GM12878 (cell line): ENCODE data around the gene GPRC5B. TPM values are rescaled to one million over a fixed set of nuclear protein-coding genes. Genes with fewer than 3 reads are reported as not detected.

Source experiments
- ATAC-seq: fragments of 200-7000 bp; cut with Tn5 transposase; 3 replicates; pipeline ENCODE4 v1.9.1; 2020; ENCODE audit warnings: mild to moderate bottlenecking, moderate library complexity
- BruUV-seq: library from RNA; stranded (reverse); fragments of 400-500 nt; replicated peaks from 2 replicates; lab custom pipeline; 2021; lab: Mats Ljungman, UMichigan
- CTCF ChIA-PET: fragments of 300-600 bp; sonication (Branson Sonifier 250); formaldehyde crosslinking; extraction: SDS; loops from one replicate; lab custom pipeline; 2021; ENCODE audit warnings: inconsistent platforms; lab: Yijun Ruan, JAX
- POLR2A ChIA-PET: fragments of 350-600 bp; formaldehyde crosslinking; extraction: SDS; loops from one replicate; lab custom pipeline; 2021; ENCODE audit warnings: inconsistent platforms; lab: Charles Lee
- RAD21 ChIA-PET: fragments of 300-600 bp; sonication (Branson Sonifier 250); formaldehyde crosslinking; loops from one replicate; lab custom pipeline; 2023; ENCODE audit warnings: antibody characterized with exemption; ENCODE audit not compliant: unreplicated experiment; lab: Charles Lee
- SMC1A ChIA-PET: fragments of 300-600 bp; sonication (Branson Sonifier 250); formaldehyde crosslinking; loops from one replicate; lab custom pipeline; 2023; ENCODE audit not compliant: unreplicated experiment, uncharacterized antibody; lab: Charles Lee
- DNase-seq: peaks from one replicate; pipeline ENCODE4 v3.0.0-alpha.2; 2011; ENCODE audit warnings: low read depth, low spot score
- FAIRE-seq: peaks from 3 replicates; lab custom pipeline; 2011; peaks lifted over from hg19 to GRCh38; lab: Jason Lieb, UNC
- H2AFZ ChIP-seq: 2 replicates; pipeline ENCODE4 v1.6.0; 2011; ENCODE audit warnings: low read depth, low read length, control low read depth; ENCODE audit not compliant: control insufficient read depth
- H3K27ac ChIP-seq: 2 replicates; pipeline ENCODE4 v1.5.1; 2011; ENCODE audit warnings: control low read depth; ENCODE audit not compliant: control insufficient read depth, insufficient read depth
- H3K27me3 ChIP-seq, 2 experiments: replicated peaks in 1 of 2; 2 replicates each; pipeline versions ENCODE4 v1.6.0 to v1.6.1; 2011; ENCODE audit warnings: low read length in 1 of 2; ENCODE audit not compliant: control insufficient read depth in 2 of 2, insufficient read depth in 2 of 2
- H3K36me3 ChIP-seq, 2 experiments: 2 replicates each; pipeline ENCODE4 v1.5.1; 2011; ENCODE audit warnings: low read length in 1 of 2; ENCODE audit not compliant: control insufficient read depth in 2 of 2, insufficient read depth in 2 of 2
- H3K4me1 ChIP-seq: 2 replicates; pipeline ENCODE4 v1.6.1; 2011; ENCODE audit warnings: mild to moderate bottlenecking, low read length, moderate library complexity, mixed read lengths; ENCODE audit not compliant: control insufficient read depth, insufficient read depth
- H3K4me2 ChIP-seq: 2 replicates; pipeline ENCODE4 v1.6.0; 2011; ENCODE audit warnings: control low read depth; ENCODE audit not compliant: control insufficient read depth, insufficient read depth
- H3K4me3 ChIP-seq: fragments of 200-600 bp; sonication (generic); 2 replicates; pipeline ENCODE4 v1.5.1; 2016
- H3K79me2 ChIP-seq: 2 replicates; pipeline ENCODE4 v1.6.0; 2011; ENCODE audit warnings: low read length; ENCODE audit not compliant: control insufficient read depth, insufficient read depth
- H3K9ac ChIP-seq: 2 replicates; pipeline ENCODE4 v1.8.0; 2011; ENCODE audit warnings: low read length, control low read depth, mixed read lengths; ENCODE audit not compliant: control insufficient read depth, insufficient read depth
- H3K9me3 ChIP-seq: replicated peaks from 3 replicates; pipeline ENCODE4 v1.5.1; 2011; ENCODE audit warnings: mild to moderate bottlenecking, low read length; ENCODE audit not compliant: control insufficient read depth, insufficient read depth
- H4K20me1 ChIP-seq: 2 replicates; pipeline ENCODE4 v1.6.0; 2011; ENCODE audit not compliant: control insufficient read depth, insufficient read depth
- BRCA1 ChIP-seq: IDR thresholded peaks from 2 replicates; pipeline ENCODE4 v1.6.1; 2011; ENCODE audit warnings: low read depth, low read length, improper control_type of control experiment
- EZH2 ChIP-seq: IDR thresholded peaks from 2 replicates; pipeline ENCODE4 v1.6.1; 2012; ENCODE audit warnings: low read depth, mild to moderate bottlenecking, control low read depth, inconsistent platforms, low read length, borderline replicate concordance; ENCODE audit not compliant: control insufficient read depth
- IRF5 ChIP-seq: fragments of 450-650 bp; IDR thresholded peaks from 2 replicates; pipeline ENCODE4 v1.6.1; 2017; ENCODE audit warnings: borderline replicate concordance
- MYC ChIP-seq: IDR thresholded peaks from 2 replicates; pipeline ENCODE4 v1.6.1; 2011; ENCODE audit warnings: mild to moderate bottlenecking, low read length, moderate library complexity, inconsistent platforms; ENCODE audit not compliant: insufficient read depth, insufficient replicate concordance, insufficient read length, severe bottlenecking
- TAF1 ChIP-seq: IDR thresholded peaks from 2 replicates; pipeline ENCODE4 v1.6.1; 2011; ENCODE audit warnings: mild to moderate bottlenecking, low read depth, low read length, borderline replicate concordance
- YY1 ChIP-seq: IDR thresholded peaks from 2 replicates; pipeline ENCODE4 v1.6.1; 2011; ENCODE audit warnings: low read depth, mild to moderate bottlenecking, low read length
- ZSCAN29 ChIP-seq: fragments of 450-650 bp; IDR thresholded peaks from 2 replicates; pipeline ENCODE4 v1.6.1; 2017; ENCODE audit warnings: mild to moderate bottlenecking, moderate library complexity
- WGBS: methylation state at CpG from one replicate; pipeline ENCODE4 v1.1.6; 2016; ENCODE audit warnings: low lambda C conversion rate; ENCODE audit not compliant: insufficient replicate concordance, insufficient coverage; ENCODE audit errors: missing lambda C conversion rate; 5-methylcytosine and 5-hydroxymethylcytosine counted together
- in situ Hi-C: fragments of 300-500 bp; cut with MboI; formaldehyde crosslinking; loops from 9 replicates; pipeline ENCODE4 v1.14.3; 2018; ENCODE audit warnings: mixed read lengths
- intact Hi-C: fragments of 100-400 bp; cut with micrococcal nuclease; formaldehyde crosslinking; loops from one replicate; pipeline ENCODE4 v1.14.2; 2022; ENCODE audit not compliant: unreplicated experiment
- polyA plus RNA-seq, 11 experiments: library from polyadenylated mRNA; depleted of rRNA in 4 of 11; unstranded in 6 of 11; stranded (reverse) in 5 of 11; fragments of >200 nt; fragmentation: Nextera tagmentation in 4 of 11; fragmentation: Illumina TruSeq in 1 of 11; extraction: Ambion mirVana in 4 of 11; extraction: Trizol in 1 of 11; gene quantifications; 1 replicate in 1 of 11; 2 replicates in 10 of 11; pipeline versions ENCODE4 v1.2.1 to v1.2.3, GENCODE V29; 2011 to 2016; ENCODE audit warnings: inconsistent platforms in 2 of 11, missing spikeins in 2 of 11, low read depth in 1 of 11
- total RNA-seq, 4 experiments: library from RNA; depleted of rRNA in 3 of 4; stranded (reverse); fragments of >200 nt in 3 of 4; fragmentation: Illumina TruSeq in 1 of 4; extraction: Trizol in 1 of 4; gene quantifications; 2 replicates each; pipeline versions ENCODE4 v1.2.1 to v1.2.3, GENCODE V29; 2013 to 2021
- TF ChIP-seq, protein P1 (sequence below): fragments of 450-650 bp; IDR thresholded peaks from 2 replicates; pipeline ENCODE4 v1.6.1; 2017; ENCODE audit warnings: mild to moderate bottlenecking, low read depth, inconsistent platforms; ENCODE audit not compliant: poor library complexity, severe bottlenecking

GPRC5B gene
- total and polyA plus RNA-seq, 10 of the 15 experiments (the other 5 are each of a cell fraction or from before 2014, with no cell fraction given), result 0.01 to 0.42 (median 0.15) TPM; not detected in 2

DNA sequence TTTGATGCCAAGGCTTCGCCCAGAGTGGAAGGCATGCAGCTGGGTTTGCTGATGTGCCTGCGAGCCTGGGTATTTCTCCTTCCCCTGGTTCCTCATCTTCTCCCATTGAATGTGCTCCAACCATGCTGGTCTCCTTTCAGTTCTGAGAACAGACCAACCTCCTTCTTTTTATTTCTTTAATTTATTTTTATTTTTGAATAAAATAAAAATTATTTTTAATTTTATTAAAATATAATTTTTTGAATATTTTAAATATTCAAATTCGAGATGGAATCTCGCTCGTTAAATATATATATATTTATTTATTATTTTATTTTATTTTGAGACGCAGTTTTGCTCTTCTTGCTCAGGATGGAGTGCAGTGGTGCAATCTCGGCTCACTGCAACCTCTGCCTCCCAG is 30.2 kb upstream of the GPRC5B start:
- Histone ChIP-seq H3K27me3 (no peaks in the 10 kb centered on the region; a peak in 1 of 4 replicates), H3K4me3 (no peak overlapping the region), H3K36me3 (no peaks in the 10 kb centered on the region), H3K4me2 (no peak overlapping the region), H4K20me1 (no peaks in the 10 kb centered on the region), H3K9ac (no peak overlapping the region), H2AFZ (no peak overlapping the region), H3K9me3 (no peaks in the 10 kb centered on the region), H3K4me1 (no peaks in the 10 kb centered on the region), H3K27ac (no peak overlapping the region), H3K79me2 (no peaks in the 10 kb centered on the region)
- BruUV-seq, result no TSS peak
- TF ChIP-seq TAF1 (no peak), IRF5 (no peak), BRCA1 (no peak), YY1 (no peak), EZH2 (no peak), MYC (no peak), ZSCAN29 (no peak)
- TF ChIP-seq, protein P1, sequence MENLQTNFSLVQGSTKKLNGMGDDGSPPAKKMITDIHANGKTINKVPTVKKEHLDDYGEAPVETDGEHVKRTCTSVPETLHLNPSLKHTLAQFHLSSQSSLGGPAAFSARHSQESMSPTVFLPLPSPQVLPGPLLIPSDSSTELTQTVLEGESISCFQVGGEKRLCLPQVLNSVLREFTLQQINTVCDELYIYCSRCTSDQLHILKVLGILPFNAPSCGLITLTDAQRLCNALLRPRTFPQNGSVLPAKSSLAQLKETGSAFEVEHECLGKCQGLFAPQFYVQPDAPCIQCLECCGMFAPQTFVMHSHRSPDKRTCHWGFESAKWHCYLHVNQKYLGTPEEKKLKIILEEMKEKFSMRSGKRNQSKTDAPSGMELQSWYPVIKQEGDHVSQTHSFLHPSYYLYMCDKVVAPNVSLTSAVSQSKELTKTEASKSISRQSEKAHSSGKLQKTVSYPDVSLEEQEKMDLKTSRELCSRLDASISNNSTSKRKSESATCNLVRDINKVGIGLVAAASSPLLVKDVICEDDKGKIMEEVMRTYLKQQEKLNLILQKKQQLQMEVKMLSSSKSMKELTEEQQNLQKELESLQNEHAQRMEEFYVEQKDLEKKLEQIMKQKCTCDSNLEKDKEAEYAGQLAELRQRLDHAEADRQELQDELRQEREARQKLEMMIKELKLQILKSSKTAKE, result no peak
- CTCF ChIA-PET, result no interaction called here
- POLR2A ChIA-PET, result no interaction called here
- WGBS, result 17% methylated on average over 7 of the region's 7 CpGs
- RAD21 ChIA-PET, result no interaction called here
- in situ Hi-C loops (no loop called here), intact Hi-C loops (no loop called here)
- ATAC-seq (no peak), DNase-seq (no peak), FAIRE-seq (no peak)
- SMC1A ChIA-PET, result no interaction called here
